Neural progenitor cell (in vitro differentiated cells): ENCODE results near the gene PTPRN2.

ENCODE experiments used
- EZH2phosphoT487 ChIP-seq: fragments of 200-600 bp; sonication (generic); IDR thresholded peaks from 2 replicates; pipeline ENCODE4 v1.6.1; 2017; ENCODE audit warnings: antibody characterized with exemption
- TF ChIP-seq, protein P1 (sequence below): fragments of 200-600 bp; sonication (generic); IDR thresholded peaks from 2 replicates; pipeline ENCODE4 v1.5.1; 2017; ENCODE audit warnings: antibody characterized with exemption, mild to moderate bottlenecking

DNA sequence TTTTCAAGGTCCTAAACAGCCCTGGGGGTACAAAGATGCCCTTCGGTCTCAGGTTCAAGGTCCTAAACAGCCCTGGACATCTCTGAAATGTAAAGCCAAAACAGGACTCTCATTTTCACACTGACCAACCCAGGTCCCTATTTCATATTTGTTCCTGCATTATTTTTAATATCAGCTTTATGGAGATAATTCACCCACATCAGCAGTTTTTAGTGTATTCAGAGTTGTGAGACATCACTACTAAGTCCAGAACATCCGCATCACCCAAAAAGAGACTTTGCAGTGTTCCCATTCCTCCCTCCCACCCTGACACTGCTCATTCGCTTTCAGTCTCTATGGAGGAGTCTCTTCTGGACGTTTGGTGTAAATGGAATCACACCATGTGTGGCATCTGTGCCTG is 420.2 kb downstream of the PTPRN2 start:
- TF ChIP-seq, protein P1, sequence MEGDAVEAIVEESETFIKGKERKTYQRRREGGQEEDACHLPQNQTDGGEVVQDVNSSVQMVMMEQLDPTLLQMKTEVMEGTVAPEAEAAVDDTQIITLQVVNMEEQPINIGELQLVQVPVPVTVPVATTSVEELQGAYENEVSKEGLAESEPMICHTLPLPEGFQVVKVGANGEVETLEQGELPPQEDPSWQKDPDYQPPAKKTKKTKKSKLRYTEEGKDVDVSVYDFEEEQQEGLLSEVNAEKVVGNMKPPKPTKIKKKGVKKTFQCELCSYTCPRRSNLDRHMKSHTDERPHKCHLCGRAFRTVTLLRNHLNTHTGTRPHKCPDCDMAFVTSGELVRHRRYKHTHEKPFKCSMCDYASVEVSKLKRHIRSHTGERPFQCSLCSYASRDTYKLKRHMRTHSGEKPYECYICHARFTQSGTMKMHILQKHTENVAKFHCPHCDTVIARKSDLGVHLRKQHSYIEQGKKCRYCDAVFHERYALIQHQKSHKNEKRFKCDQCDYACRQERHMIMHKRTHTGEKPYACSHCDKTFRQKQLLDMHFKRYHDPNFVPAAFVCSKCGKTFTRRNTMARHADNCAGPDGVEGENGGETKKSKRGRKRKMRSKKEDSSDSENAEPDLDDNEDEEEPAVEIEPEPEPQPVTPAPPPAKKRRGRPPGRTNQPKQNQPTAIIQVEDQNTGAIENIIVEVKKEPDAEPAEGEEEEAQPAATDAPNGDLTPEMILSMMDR, result no peak
- TF ChIP-seq EZH2phosphoT487, result no peak
